Activated CD8-positive, alpha-beta memory T cell treated with anti-CD3 and anti-CD28 coated beads for 1 hour (primary cell): Measurements from ENCODE around the gene TXK.

Experiments used
- DNase-seq, 2 donors: peaks; one replicate each; pipeline ENCODE4 v3.0.0-alpha.2; 2020; ENCODE audit warnings: low read depth in 1 of 2; ENCODE audit errors: extremely low read depth in 1 of 2

Gene TXK

DNA sequence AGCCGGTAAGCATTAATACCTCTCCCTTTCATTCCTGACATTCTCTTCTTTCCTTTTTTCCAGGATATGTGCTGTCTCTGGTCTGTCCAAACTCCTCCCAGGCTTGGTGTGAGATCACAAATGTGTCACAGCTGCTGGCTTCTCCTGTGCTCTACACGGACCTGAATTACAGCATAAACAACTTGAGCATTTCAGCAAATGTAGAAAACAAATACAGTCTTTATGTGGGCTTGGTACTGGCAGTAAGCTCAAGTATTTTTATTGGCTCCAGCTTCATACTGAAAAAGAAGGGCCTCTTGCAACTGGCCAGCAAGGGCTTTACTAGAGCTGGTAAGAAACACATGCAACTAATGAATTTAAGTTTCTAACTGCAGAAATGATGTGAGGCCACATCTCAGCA, 109.0 kb downstream of the TXK start:
- DNase-seq = no peak

DNA sequence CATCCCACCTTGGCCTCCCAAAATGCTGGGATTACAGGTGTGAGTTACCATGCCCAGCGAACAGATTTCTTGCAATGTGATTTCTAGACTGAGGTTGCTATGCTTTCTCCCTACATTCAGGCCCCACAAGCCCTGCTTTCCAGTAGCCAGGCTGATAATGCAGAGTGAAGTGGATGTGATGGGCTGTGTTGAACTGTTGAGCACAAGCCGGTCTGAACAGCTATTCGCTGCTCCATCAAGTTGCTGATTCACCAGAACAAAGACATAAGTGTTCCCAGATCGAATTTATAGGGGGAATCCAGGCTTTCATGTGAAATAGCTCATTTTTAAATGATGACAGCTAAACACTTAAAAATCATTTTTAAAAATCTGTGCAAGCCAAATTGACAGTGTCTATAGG, 109.5 kb downstream of the TXK start:
- no peak for DNase-seq

DNA sequence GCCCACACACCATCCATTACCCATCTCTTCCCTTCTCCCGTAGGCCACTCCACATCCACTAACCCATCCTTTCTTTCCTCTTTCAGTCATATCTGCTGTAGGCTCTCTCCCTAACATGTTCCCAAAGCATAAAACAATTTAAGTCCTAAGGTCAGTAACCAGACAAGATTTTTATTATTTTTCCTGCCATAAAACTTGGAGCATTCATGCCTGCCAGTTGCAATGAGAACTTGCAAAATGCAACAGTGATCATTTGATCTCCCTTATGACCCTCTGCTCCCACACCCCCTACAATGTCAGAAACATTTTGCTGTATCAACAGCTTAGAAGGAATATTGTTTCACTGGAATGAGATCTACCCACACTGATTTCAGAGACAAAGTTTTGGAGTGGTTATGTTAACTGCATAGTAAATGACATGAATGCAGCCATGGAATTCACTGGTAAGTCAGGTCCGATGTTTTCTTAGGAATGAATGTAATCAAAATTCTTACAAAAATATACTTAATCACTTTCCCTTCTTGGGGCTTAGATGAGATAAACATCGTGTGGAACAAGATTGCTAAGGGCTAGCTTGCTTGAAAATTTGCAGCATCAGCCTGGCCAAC, 111.8 kb downstream of the TXK start:
- no peak for DNase-seq

GRCh38 chr4:48021100-48021499, 113.0 kb downstream of the TXK start:
- DNase-seq = no peak

DNA sequence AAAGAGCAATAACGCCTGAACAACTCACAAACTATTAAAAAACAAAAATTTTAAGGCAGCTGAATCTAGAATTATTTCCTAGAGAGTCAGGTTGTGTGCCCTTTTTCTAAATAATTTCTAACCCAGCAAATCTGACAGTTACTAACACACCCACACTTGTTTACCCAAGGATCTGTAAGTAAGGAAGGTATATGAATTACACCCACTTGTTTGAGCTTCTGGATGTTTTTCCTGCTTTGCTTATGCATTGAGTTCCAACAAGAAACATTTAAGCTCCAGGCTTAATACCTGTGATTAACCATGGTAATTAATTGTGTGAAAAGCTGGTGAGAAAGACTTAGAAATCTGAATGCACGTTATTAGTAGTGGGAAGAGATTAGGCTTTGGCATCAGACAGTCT, 115.9 kb downstream of the TXK start:
- DNase-seq = no peak

DNA sequence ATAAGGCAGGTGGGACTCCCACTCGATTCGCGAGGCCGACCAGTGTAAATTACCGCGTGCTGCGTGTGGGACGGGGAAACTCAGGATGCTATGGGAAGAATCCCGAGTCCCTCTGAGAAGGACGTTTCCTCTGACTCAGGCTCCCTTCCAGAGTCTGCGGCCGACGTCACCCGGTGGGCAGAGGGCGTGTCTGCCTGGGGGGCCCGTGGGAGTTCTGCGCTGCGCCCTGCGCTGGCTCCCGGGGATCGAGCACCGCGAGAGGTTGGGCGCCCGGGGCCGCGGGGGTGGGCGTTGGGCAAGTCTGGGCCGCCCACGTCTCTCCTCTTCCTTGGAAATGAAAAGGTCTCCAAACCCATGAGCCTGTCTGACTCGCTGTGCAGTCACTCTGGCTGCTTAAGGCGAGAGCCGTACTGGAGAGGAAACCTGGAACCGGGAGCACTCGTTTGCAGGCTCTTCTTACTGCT, 116.9 kb downstream of the TXK start:
- no peak for DNase-seq
